ENCODE data around the gene SEPTIN1. TPM values are rescaled to one million over a fixed set of nuclear protein-coding genes. Genes with fewer than 3 reads are reported as not detected.

SEPTIN1 gene
- total and polyA plus RNA-seq, 2 of the 13 experiments (the other 11 are each of a cell fraction or from before 2014, with no cell fraction given): 0.18 to 0.67 TPM

DNA sequence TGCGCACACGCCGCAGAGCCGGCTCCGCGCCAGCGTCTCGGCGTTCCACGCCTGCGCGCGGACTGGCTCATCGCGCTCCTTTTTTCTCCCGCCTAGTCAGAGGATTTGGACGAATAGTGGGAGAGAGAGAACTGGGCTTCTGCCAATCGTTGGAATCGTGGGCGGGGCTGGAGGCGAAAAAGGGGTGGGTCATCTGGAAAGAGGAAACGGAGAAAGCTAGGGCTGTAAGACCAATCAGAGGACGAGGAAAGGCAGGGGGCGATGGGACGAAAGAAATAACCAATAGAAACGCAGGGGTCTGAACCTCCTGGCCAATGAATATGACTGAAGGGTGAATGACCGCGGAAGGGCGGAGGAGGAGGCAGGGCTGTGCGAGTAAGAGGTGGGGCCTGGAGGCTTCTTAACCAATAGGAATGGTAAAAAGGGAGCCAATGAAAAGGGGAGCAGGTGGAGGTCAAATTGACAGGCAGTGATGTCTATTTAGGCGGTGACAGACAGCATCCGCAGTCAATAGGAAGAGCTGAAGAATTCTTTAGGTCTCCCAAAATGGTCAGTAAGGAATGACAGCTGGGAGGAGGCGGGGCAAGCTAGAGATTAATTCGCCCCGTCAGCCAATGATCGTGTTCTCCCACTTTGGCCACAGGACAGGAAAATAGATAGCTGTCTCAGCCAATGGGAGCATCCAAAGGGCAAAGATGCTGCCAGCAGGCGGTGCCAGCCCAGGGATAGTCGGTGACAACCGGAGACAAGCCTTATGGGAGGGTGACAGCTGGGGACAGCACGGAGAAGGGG lies 11.7 kb downstream of the SEPTIN1 start, which contains the start of gene TBC1D10B (continued):
- peak; percentile 44 to 79 for TF ChIP-seq MAFK (conservative IDR thresholded peaks at IDR 0.05 in 1 of 2, IDR thresholded peaks at IDR 0.05 in 1 of 2; ENCODE audit: low read length in 2 of 2)
- TF ChIP-seq EP300 (IDR thresholded peaks at IDR 0.05; ENCODE audit: low read depth in 2 of 2, low read length in 2 of 2): no peak
- no peak for TF ChIP-seq EP300 (CRISPR knock-in tag; IDR thresholded peaks at IDR 0.05; ENCODE audit: borderline replicate concordance)
- TF ChIP-seq ZNF614 (CRISPR knock-in tag; IDR thresholded peaks at IDR 0.05; ENCODE audit: borderline replicate concordance): no peak
- TF ChIP-seq, protein P1, sequence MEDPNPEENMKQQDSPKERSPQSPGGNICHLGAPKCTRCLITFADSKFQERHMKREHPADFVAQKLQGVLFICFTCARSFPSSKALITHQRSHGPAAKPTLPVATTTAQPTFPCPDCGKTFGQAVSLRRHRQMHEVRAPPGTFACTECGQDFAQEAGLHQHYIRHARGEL (CRISPR knock-in tag; IDR thresholded peaks at IDR 0.05): no peak
- TF ChIP-seq TFDP2 (CRISPR knock-in tag; IDR thresholded peaks at IDR 0.05): peak; percentile 82
- no peak for TF ChIP-seq ZBTB38 (CRISPR knock-in tag; IDR thresholded peaks at IDR 0.05)
- no peak for TF ChIP-seq ATM (IDR thresholded peaks at IDR 0.05; ENCODE audit: borderline replicate concordance)
- TF ChIP-seq AHR (CRISPR knock-in tag; IDR thresholded peaks at IDR 0.05): 0 out of 2 replicates have a peak, but pooled peaks have one; percentile 57
- 0 out of 2 replicates have a peak, but pooled peaks have one; percentile 9 for TF ChIP-seq MNT (IDR thresholded peaks at IDR 0.05)
- TF ChIP-seq POGK (CRISPR knock-in tag; conservative IDR thresholded peaks at IDR 0.05): no peak
- TF ChIP-seq KAT8 (CRISPR knock-in tag; IDR thresholded peaks at IDR 0.05): peak; percentile 40
- no peak for TF ChIP-seq ZNF230 (CRISPR knock-in tag; IDR thresholded peaks at IDR 0.05)
- no peak for TF ChIP-seq ZNF282 (IDR thresholded peaks at IDR 0.05; ENCODE audit: partially characterized antibody)
- TF ChIP-seq SALL1 (CRISPR knock-in tag; IDR thresholded peaks at IDR 0.05): peak; percentile 11; the same call in 1 of the 2 replicates
- TF ChIP-seq HDAC2 (CRISPR knock-in tag; IDR thresholded peaks at IDR 0.05): no peak; the same call in 1 of the 2 replicates
- 0 out of 2 replicates have a peak, but pooled peaks have one; percentile 19 for TF ChIP-seq ATF6 (CRISPR knock-in tag; conservative IDR thresholded peaks at IDR 0.05)
- peak; percentile 21; the same call in 1 of the 2 replicates for TF ChIP-seq ZSCAN25 (CRISPR knock-in tag; IDR thresholded peaks at IDR 0.05)
- no peak for TF ChIP-seq CEBPB (IDR thresholded peaks at IDR 0.05; ENCODE audit: borderline replicate concordance, low read depth, low read length)
- TF ChIP-seq ZNF468 (CRISPR knock-in tag; IDR thresholded peaks at IDR 0.05): no peak
- TF ChIP-seq HNRNPLL (IDR thresholded peaks at IDR 0.05; ENCODE audit: low read depth, low read length, poor library complexity, severe bottlenecking): peak; percentile 73
